ENCODE data around the gene SSBP1.
"Not testable (repeated sequence)": the region's sequence is repeated elsewhere in the genome, so short reads cannot be mapped to it uniquely, and the experiment has no call there.

Gene SSBP1

GRCh38 chr7:141737836-141738591 lies at the start of gene SSBP1:
Gene SSBP1 (plus strand): TSS chr7:141738358. CDS start chr7:141739167, 809 bp downstream.
- DNase-seq = peak; percentile 97

GRCh38 chr7:141689072-141689825 lies 48.9 kb upstream of the SSBP1 start:
- DNase-seq = not testable (repeated sequence)

DNA sequence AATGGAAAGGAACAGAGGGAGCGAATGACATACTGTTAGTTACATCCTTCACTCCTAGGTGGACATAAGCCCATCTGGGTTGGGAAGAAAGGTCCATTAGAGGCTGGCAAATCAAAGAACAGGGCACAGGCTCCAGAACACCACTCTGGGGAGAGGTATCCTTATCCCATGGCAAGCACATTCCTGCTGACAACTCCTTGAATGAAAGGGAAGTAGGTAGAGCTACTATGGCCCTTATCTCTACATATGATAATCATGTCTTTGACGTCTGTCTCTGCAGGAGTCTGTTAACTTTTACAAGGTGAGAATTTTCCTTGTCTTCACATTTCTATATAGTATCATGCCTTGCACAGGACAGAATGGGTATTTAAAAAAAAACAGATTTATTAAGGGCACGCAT lies 46.6 kb upstream of the SSBP1 start:
- no peak for DNase-seq

DNA sequence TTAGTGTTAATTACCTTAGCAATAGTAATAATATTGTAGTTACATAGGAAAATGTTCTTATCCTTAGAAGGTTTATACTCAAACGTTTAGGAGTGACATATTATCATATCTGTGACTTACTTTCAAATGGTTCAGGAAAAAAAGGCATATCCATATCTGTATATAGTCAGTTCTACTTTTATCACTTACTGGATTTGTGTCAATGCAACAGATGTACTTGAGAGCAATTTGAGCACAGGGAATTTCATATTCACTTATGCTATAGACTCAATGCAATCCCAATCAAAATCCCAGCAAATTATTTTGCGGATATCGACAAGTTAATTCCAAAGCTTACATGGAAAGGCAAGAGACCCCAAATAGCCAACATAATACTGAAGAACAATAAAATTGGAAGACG lies 46.2 kb upstream of the SSBP1 start:
- DNase-seq = no peak

GRCh38 chr7:141693082-141693481 lies 45.1 kb upstream of the SSBP1 start:
- DNase-seq = no peak

- DNase-seq = no peak
Measured at GRCh38 chr7:141695803-141696289, 42.3 kb upstream of the SSBP1 start.

- no peak for DNase-seq
Measured at GRCh38 chr7:141696348-141696747, 41.8 kb upstream of the SSBP1 start.

DNA sequence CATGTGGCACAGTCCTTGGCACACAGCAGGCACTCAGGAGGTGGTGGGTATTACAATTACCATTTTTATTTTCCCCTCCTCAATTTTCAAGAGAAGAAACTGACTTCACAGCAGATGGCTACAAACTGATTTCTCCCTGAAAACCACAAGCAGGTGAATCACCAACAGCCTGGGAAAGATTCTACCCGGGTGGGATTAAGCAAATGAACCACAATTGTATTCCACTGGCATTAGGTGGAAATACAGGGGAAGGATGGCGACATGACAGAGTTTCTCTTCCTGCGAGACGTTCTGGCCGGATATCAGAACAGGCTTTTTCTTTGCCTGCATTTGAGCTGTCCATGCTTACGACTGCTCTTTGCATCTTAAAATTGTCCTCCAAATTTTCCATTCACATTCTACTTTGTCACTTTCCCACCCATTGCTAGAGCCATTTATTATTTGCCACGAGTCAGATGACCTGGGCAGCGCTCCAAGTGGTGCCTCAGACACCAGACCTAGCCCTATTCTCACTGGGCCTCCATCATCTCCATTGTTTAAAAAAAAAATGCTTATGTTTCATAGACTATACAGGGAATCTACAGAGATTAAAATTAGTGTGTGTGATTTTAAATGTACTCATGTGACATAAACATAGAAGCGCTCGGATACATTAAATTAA lies 40.8 kb upstream of the SSBP1 start:
- DNase-seq = no peak

GRCh38 chr7:141698247-141699015 lies 39.7 kb upstream of the SSBP1 start:
- no peak for DNase-seq

GRCh38 chr7:141699860-141700259 lies 38.3 kb upstream of the SSBP1 start:
- no peak for DNase-seq

- no peak for DNase-seq
Measured at GRCh38 chr7:141700296-141700847, 37.8 kb upstream of the SSBP1 start.

DNA sequence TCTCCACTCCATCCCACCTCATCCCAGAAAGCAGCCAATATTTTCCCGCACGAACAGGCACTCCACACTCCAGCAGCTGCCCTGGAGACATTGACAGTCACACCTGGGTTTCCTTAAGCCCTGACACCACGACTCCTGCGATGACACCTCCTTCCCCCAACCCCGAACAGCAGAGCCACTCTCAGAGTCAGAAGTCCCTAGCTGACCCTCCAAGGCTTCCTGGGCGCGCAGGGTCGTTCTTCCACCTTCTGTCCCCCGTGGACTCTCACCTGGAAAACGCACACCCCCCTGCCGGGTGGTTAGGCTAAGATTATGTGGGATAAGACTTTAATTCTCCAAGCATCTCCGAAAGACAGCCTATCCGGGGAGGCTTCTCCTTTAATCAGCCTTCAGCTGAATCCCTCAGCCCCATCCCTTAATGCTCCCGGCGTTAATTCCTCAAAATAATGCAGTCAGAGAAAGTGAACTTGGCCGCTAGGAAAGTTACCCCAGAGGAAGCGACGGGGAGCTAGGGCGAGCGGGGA lies 37.2 kb upstream of the SSBP1 start:
- no peak for DNase-seq

DNA sequence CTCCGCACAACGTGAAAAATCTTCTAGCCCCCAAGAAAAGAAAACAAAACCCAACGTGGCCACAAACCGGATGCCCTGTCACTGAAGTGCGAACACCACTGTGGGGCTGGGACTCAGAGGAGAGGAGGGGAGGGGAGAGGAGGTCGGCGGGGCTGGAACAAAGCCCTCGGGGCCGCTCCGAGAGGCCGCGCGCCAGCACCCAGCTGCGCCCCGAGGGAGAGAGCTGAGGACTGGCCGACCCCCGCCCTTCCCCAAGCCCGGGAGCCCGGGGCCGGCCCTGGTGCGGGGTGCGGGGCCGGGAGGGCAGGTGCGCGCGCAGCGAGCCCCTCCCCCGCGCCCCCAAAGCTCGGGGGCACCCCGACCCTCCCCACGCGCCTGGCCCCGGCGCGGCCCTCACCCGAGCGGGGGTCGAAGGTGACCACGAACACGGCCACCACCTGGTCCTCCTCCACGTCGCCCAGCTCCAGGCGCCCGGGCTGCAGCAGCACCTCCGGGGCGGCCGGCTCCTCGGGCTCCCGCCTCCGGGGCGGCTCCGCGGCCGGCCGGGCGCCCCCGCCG lies 36.6 kb upstream of the SSBP1 start:
- peak; percentile 53 for DNase-seq

DNA sequence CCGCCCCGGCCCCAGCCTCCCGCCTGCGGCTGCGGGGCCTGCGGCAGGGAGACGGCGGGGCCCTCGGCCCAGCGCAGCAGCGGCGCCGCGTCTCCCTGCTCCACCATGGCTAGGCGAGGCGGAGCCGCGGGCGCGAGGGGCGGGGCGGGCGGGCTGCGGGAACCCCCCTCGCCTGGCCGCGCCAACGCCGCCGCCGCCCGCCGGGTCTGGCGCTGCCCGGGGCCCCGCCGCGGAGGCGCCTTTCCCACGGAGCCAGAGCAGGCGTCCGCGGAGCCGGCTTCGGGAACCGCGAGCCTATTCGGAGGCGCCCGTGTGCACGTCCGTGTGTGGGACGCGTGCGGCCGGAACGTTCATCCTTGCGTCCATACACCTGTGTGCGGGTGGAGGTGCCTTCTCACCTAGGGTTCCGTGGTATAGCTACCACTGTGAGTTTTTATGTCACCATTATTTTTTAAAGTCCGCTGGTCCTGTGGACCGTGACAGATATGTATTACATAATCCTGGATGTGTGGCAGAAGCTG lies 36.1 kb upstream of the SSBP1 start, which contains the start of gene DENND11:
TSS of gene DENND11 (minus strand) at position 120 of the 521 bp plus-strand sequence. CDS start at position 107, 13 bp downstream.
- DNase-seq = peak; percentile 67

DNA sequence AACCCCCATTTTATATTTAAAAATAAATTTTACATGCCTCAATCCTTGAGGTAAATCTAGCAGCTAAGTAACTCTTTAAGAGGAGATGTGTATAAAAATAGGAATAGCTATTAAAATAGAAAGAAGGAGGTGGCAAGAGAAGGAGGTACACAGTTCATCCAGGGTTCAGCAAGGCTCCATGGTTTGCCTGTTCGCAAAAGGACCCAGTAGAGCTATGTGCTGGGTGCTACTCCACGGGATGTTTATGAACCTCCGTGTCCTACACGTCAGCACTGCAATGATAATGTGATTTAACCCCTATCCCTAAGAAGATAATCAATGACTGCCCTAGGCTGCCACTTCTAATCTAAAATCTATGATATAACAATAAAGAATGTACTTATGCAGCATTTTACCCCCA lies 35.3 kb upstream of the SSBP1 start:
- DNase-seq = no peak

DNA sequence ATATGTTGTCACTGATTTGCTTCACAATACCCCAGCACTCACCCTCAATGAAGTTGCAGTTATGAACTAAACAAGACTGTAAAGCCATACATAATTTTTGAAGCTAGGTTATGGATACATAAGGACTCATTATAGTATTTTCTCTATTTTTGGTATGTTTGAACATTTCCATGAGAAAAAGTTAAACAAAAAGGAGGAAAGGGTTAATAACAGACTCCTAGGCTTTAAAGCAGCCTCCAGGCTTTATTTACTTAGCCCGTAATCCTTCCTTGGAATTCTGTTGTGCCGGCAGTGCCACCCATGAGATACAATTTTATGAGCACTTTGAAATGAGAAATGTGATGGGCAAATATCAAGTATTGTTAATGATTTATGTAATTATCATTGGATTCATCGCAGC lies 34.0 kb upstream of the SSBP1 start:
- DNase-seq = no peak

DNA sequence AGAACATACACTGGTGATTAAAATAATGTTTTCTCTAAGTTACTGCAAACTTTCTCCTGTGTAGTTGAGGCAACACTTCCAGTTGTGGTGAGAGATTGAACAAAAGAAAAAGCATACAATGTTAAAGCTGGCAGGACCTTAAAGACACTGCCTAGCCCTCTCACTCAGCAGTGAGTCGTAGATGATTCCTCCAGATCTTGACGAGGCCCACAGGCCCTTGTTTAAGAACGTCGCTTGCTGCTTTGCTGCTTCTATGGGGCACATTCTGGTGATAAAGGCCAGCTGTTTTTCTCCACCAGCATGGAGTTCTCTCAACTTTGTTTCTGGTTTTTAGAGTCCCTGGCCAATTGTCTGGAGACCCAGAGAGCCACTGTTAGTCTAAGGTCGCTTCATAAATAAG lies 33.4 kb upstream of the SSBP1 start:
- DNase-seq = no peak

DNA sequence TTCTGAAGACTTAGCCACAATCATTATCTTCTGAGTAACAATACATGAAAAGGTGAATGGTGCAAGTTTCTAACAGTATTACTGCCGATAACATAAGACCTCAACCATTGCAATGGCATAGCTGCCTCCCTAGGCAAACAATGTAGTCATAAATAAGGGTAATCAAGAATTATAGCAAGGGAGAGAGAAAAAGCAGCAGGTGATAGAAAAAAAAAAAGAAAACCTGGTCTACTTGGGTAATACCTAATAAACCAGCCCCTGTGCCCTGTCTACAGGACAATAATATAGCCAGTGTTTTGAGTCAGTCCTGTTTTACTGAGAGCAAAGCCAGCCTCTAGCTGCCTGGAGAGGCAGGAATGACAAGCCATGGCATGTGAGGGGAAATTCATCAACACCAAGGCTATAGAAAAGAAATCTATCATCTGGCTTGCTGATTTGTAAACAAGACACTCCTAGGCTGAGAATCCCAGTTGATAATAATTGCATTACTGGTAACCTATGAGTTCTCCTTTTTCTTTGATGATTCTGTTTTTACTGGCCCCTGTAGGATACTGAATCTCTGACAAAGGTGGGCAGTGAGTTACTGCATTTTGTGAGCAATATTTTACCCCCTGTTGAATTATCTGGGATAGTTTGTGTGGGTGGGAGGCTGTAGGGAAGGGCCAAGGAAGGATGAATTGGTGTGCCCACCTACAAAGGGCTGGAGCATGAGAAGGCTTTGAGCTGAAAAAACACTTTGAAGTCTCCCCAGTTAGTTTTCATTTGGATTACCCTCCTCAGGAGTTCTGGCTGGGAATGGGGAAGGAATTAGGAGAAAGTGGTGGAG lies 31.7 kb upstream of the SSBP1 start:
- no peak for DNase-seq

- no peak for DNase-seq
Measured at GRCh38 chr7:141708351-141708750, 29.8 kb upstream of the SSBP1 start, which contains the start of gene WEE2. Gene WEE2 (plus strand): TSS chr7:141708353. CDS start chr7:141708759, 406 bp downstream.

DNA sequence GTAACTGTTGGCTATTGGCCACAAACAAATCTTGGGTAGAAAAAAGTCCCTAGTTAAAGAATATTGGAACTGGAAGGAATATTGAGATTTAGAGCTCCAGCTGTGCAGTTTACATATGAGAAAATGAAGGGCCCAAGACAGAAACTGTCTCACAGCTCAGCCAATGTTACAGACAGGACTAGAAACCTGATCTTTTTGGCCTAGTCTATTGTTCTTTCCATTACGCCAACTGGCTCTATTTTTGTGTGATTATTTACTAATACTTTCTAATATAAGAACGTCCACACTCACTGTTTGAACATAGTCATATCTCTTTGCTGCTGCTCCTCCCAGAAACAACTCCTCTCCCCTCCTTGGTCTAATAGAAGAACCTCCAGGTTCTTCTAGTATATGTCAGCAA lies 28.8 kb upstream of the SSBP1 start:
- no peak for DNase-seq
